ENCODE data around the gene ARID4A.
"Not testable (repeated sequence)": the region's sequence is repeated elsewhere in the genome, so short reads cannot be mapped to it uniquely, and the experiment has no call there.

The ARID4A gene, protein sequence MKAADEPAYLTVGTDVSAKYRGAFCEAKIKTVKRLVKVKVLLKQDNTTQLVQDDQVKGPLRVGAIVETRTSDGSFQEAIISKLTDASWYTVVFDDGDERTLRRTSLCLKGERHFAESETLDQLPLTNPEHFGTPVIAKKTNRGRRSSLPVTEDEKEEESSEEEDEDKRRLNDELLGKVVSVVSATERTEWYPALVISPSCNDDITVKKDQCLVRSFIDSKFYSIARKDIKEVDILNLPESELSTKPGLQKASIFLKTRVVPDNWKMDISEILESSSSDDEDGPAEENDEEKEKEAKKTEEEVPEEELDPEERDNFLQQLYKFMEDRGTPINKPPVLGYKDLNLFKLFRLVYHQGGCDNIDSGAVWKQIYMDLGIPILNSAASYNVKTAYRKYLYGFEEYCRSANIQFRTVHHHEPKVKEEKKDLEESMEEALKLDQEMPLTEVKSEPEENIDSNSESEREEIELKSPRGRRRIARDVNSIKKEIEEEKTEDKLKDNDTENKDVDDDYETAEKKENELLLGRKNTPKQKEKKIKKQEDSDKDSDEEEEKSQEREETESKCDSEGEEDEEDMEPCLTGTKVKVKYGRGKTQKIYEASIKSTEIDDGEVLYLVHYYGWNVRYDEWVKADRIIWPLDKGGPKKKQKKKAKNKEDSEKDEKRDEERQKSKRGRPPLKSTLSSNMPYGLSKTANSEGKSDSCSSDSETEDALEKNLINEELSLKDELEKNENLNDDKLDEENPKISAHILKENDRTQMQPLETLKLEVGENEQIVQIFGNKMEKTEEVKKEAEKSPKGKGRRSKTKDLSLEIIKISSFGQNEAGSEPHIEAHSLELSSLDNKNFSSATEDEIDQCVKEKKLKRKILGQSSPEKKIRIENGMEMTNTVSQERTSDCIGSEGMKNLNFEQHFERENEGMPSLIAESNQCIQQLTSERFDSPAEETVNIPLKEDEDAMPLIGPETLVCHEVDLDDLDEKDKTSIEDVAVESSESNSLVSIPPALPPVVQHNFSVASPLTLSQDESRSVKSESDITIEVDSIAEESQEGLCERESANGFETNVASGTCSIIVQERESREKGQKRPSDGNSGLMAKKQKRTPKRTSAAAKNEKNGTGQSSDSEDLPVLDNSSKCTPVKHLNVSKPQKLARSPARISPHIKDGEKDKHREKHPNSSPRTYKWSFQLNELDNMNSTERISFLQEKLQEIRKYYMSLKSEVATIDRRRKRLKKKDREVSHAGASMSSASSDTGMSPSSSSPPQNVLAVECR

GRCh38 chr14:58298477-58299400 lies at the start of gene ARID4A:
ARID4A (plus strand) TSS chr14:58298555; CDS start chr14:58299855, 1,300 bp downstream.
- peak; percentile 83 for DNase-seq

DNA sequence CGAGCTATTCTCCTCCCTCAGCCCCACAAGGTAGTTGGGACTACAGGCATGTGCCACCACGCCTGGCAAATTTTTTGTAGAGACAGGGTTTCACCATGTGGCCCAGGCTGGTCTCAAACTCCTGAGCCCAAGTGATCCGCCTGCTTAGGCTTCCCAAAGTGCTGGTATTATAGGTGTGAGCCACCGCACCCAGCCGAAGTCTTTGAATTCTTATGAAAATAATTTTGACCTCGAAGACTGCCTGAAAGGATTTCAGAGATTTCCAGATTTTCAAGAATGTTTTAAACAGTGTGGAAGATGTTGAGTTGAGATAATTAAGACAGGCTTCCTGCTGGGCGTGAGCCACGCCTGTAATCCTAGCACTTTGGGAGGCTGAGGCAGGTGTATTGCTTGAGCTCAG lies 48.7 kb upstream of the ARID4A start:
- DNase-seq = no peak

GRCh38 chr14:58258156-58258555 lies 40.2 kb upstream of the ARID4A start:
- DNase-seq = no peak

DNA sequence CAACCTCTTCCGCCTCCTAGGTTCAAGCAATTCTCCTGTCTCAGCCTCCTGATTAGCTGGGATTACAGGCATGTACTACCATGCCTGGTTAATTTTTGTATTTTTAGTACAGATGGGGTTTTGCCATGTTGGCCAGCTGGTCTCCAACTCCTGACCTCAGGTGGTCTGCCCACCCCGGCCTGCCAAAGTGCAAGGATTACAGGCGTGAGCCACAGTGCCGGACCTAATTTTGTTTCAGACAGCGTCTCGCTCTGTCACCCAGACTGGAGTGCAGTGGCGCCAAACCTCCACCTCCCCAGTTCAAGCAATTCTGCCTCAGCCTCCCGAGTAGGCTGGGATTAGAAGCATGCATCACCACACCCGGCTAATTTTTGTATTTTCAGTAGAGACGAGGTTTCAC lies 36.4 kb upstream of the ARID4A start:
- not testable (repeated sequence) for DNase-seq

DNA sequence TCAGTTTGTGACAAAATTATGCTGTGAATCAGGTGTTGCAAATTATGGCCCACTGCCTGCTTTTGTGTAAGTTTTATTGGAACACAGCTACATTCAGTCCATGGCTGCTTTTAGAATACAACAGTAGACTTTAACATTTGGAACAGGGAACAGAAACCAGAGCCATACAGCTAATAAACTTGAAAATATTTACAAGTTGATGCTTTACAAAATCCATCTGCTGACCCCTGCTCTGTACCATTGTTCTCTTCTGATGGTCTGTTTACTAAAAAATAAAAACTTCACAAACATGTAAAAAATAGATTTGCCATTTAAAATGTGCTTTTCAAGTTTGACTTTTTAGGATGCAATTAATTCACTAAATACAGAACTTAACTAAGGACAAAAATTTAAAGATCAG lies 33.0 kb upstream of the ARID4A start:
- no peak for DNase-seq

GRCh38 chr14:58270628-58271027 lies 27.7 kb upstream of the ARID4A start:
- DNase-seq = no peak

GRCh38 chr14:58272588-58273372 lies 25.6 kb upstream of the ARID4A start:
- DNase-seq = no peak

GRCh38 chr14:58274881-58275280 lies 23.5 kb upstream of the ARID4A start:
- no peak for DNase-seq

- DNase-seq = no peak
Measured at GRCh38 chr14:58275527-58276190, 22.7 kb upstream of the ARID4A start.

DNA sequence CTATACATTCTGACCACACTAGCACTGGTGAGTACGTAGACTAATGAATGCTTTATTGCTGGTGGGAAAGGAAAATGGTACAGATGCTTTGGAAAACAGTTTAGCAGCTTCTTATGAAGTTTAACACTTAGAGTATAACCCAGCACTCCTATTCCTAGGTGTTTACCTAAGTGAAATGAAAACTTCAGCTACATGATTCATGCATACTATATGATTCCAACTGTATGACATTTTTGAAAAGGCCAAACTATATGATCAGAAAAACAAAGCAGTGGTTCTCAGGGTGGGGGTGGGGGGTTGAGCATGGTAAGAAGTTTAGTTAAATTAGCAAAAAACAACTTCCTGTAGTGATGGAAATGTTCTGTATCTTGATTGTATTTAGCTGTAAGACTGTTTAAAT lies 22.1 kb upstream of the ARID4A start:
- no peak for DNase-seq

- DNase-seq = no peak
Measured at GRCh38 chr14:58278177-58278576, 20.2 kb upstream of the ARID4A start.

- no peak for DNase-seq
Measured at GRCh38 chr14:58280954-58281787, 17.2 kb upstream of the ARID4A start.

DNA sequence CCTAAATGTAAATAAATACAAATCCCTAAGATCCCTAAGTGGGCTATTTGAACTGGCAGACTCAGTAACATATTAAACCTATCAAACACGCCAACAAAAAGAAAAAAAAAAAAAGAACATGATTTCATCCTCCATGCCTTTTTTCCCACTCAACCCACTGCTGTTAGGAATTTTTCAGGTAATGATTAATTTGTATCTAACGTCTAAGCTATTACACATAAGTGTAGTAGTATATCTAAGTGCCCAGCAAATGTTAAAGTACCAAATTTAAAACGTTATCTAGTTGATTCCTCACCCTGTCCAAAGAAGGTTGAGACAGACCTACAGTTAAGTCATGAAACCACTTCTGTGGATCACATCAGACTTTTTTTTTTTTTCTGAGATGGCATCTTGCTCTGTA lies 16.4 kb upstream of the ARID4A start:
- DNase-seq = no peak

DNA sequence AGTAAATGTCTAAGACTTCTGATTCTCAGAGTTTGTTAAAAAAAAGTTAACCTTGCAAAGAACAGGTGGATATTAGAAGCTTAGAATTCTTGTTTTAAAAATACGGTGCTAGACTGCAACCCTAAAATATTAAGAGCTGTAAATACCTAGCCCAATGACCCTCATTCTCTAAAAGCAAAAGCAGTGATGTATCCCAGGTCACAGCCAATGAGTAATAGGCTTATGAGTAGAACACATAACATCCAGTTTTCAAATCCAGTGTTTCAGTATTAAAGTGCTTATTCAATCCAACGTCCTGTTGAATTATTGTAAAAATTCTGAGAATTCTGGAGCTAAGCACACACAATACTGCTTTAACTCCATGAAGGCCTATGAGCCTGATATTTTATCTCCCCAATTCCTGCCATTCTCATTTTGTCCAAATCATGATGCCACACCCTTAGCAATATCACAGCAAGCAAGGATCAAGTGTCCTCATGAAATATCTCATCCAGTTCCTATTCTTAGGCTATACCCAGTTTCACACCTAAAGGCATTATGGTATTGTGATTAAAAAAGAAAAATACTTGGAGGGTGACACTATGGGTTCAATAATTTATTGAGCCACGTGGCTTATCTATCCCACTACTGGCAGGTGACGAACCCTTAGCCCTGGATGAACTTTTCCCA lies 15.3 kb upstream of the ARID4A start:
- DNase-seq = no peak

DNA sequence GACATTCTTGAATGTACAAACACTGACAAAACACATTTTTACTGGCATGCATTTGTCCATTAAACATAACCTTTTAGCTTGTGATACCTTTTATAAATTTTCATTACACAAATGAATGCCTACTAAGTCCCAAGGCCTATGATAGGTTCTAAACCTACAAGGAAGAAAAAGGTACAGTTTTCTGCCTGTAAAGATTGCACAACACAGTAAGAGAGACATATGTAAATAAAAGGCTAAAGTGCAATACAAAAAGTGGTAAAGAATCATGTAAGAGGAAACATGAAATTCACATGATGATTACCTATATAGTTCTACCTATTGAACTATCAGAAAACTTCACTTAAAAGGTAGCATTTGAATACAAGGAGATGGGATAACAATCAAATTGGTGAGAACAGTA lies 14.6 kb upstream of the ARID4A start:
- no peak for DNase-seq

DNA sequence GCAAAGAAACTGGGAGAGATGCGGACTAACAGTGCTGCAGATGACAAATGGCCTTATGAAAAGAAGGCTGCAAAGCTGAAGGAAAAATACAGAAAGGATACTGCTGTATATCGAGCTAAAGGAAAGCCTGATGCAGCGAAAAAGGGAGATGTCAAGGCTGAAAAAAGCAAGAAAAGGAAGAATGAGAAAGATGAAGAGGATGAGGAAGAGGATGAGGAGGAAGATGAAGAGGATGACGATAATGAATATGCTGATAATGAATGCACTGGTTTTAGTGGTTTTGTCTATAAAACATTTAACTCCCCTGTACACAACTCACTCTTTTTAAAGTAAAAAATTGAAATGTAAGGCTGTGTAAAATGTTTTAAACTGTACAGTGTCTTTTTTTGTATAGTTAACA lies 13.2 kb upstream of the ARID4A start:
- DNase-seq = no peak

DNA sequence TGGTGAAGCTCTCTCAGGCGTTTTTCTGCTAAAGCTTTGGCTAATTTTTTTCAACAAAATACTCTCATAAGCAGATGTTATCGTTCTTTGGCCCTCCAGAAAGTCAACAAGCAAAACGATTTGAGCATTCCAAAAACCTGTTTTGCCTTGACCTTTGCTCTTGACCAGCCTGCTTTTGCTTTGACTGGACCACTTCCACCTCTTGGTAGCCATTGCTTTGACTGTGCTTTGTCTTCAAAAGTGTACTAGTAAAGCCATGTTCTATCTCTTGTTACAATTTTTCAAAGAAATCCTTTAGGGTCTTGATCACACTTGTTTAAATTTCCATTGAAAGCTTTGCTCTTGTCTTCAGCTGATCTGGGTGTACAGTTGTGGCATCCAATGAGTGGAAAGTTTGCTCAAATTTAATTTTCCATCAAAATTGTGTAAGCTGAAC lies 10.7 kb upstream of the ARID4A start:
- DNase-seq = no peak

DNA sequence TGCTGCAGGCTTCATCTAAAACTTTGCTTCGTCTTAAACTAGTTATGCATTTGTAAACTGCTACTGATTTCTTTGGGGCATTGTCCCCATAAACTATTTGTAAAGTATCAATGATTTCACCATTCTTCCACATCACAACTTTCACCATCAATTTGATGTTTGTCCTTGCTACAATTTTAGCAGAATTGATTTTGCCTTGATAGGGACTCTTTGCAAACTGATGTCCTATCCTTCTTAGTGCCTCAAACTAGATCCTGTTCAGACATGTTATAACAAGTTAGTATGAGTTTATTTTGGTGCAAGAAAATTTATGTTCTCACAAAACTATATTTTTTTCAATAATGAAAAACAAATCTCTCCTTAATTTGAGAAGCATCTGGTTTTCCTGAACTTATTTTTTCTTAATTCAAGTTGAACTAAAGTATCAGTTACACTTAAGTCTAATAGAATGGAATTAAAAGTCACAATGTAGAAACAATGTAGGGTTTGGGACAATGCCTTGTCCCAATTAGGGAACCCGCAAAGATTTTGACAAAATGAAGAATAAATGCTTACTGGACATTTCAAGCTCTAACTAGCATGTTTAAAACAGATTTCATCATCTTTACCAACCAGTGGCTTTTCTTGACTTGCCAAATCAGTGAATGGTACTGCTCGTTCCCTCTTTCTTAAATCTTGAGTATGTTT lies 10.1 kb upstream of the ARID4A start:
- DNase-seq = no peak

Data from stimulated activated CD4-positive, alpha-beta T cell treated with anti-CD3 and anti-CD28 coated beads, Interleukin-15, amount 100 ng/mL, for 24 hours (primary cell).